ENCODE data around the gene FAT1.
"Not testable (repeated sequence)": the region's sequence is repeated elsewhere in the genome, so short reads cannot be mapped to it uniquely, and the experiment has no call there.

FAT1 gene, protein sequence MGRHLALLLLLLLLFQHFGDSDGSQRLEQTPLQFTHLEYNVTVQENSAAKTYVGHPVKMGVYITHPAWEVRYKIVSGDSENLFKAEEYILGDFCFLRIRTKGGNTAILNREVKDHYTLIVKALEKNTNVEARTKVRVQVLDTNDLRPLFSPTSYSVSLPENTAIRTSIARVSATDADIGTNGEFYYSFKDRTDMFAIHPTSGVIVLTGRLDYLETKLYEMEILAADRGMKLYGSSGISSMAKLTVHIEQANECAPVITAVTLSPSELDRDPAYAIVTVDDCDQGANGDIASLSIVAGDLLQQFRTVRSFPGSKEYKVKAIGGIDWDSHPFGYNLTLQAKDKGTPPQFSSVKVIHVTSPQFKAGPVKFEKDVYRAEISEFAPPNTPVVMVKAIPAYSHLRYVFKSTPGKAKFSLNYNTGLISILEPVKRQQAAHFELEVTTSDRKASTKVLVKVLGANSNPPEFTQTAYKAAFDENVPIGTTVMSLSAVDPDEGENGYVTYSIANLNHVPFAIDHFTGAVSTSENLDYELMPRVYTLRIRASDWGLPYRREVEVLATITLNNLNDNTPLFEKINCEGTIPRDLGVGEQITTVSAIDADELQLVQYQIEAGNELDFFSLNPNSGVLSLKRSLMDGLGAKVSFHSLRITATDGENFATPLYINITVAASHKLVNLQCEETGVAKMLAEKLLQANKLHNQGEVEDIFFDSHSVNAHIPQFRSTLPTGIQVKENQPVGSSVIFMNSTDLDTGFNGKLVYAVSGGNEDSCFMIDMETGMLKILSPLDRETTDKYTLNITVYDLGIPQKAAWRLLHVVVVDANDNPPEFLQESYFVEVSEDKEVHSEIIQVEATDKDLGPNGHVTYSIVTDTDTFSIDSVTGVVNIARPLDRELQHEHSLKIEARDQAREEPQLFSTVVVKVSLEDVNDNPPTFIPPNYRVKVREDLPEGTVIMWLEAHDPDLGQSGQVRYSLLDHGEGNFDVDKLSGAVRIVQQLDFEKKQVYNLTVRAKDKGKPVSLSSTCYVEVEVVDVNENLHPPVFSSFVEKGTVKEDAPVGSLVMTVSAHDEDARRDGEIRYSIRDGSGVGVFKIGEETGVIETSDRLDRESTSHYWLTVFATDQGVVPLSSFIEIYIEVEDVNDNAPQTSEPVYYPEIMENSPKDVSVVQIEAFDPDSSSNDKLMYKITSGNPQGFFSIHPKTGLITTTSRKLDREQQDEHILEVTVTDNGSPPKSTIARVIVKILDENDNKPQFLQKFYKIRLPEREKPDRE (N-terminal part only)

DNA sequence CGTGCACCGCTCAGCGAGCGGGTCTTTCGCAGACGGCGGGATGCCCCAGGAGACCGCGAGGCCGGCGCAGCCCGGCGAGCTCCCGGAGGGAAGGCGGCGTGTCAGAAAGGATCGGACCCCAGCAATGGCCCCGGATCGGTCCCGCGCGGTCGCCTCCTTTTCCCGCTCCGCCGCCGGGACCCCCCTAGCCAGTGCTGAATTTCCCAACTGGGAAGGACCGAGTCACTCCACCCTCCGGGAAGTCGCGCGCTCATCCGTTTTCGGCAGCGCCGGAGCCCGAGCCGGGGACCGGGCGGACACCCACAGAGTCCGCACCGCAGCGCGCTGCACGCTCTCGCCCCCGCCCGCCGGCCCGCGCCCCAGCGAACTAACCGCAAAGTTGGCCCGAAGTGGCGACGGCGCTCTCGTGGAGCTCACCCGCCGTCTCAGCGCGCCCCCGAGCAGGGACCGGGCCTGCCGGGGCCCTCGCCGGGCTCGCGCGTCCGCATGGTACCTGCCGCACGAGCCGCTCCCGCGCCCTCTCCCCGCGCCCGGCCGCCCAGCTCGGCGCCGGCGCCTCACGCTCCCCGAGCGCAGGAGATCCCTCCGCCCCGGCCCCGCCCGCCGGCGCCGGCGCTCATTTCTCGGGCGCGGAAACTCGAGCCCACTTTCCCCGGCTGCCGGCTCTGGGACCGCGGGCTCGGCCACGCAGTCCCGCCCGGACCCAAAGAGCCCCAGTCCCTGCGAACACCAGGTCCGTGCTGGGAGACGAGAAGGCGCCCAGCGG, at the start of gene FAT1:
Gene FAT1 (minus strand): TSS at position 565 of the 766 bp plus-strand sequence. CDS start 14,029 bp downstream, outside the sequence.
- no peak for DNase-seq

DNA sequence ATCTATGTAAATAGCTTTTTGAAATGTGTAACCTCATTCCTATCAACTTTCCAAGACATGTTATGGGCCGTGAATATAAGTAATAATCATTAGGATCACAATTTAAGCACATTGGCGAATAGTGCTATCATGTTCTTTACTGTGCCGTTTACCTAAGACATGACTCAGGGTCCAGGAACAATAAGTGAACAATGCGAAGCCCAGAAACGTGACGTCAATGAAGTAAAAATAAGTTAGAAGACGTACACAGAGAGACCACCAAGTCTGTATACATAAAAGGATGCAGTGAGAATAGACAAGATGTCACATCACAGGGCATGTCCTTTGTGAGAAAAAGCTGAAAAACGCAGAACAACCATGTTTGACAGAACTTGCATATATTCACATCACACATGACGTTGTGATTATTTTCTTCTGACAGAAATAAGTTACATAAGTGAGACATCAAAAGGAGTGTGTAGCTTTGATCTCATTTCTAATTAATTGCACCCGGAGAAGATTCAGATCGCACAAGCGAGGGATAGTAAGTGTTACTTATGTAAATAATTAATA, 49.4 kb upstream of the FAT1 start:
- DNase-seq, result no peak

DNA sequence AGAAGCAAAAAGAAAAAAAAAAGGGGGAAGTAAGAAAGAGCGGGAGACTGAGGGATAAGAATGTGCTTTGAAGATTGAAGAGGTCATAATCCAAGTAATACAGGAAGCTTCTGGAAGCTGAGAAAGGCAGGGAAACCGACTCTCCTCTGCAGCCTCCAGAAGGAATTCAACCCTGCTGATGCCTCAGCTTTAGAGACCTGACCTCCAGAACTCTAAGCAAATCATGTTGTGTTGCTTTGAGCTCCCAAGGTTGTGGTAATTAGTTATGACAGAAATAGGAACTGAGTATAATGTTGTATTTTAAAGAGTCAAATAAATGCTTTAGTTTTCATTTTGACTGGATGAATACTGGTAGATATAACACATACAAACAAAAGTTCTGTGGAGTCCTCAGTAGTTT, 48.0 kb upstream of the FAT1 start:
- DNase-seq, result no peak

DNA sequence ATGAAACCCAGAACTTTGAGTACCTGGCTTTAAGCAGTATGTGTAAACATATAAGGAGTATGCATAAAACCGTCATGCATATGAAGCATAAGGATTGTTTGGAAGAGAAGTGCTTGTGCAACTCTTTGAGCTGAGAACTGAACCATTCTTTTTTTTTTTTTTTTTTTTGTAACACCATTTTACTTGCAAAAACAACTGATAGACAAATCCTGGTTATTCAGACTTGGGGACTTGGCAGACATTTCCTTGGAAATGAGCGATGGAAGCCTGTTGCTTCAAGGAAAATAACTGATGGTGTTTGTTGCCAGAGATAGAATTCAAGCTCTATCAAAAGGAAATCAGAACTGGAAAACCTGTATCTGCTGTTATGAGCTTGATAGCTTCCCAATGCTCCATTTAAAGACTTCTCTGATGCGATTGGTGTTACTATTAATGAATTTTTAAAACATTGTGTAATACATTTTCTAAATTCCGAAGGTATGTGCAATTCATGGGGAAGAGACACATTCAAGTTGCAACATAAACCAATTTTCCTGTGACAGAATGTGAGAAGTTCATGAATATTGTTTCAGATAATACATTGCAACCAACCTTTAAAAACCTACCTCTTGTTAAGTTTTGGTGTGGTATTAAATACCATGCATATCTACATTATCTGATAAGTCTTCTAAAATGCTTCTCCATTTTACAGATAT, 47.0 kb upstream of the FAT1 start:
- no peak for DNase-seq

DNA sequence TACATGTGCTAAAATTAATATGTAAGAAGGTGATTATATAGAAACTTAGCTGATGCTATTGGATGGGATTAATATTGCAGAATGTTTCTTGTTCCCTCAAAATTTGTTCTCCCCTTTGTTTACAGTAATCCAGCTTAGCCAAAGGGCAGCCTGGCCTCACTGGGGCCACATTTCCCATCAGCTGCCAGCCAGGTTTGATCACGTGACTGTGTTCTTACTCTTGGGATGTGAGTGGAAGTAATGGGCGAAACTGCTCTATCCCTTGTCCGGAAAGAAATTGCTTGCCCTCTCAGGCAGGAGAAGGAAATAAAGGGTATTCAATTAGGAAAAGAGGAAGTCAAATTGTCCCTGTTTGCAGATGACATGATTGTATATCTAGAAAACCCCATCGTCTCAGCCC, 44.1 kb upstream of the FAT1 start:
- DNase-seq, result no peak

DNA sequence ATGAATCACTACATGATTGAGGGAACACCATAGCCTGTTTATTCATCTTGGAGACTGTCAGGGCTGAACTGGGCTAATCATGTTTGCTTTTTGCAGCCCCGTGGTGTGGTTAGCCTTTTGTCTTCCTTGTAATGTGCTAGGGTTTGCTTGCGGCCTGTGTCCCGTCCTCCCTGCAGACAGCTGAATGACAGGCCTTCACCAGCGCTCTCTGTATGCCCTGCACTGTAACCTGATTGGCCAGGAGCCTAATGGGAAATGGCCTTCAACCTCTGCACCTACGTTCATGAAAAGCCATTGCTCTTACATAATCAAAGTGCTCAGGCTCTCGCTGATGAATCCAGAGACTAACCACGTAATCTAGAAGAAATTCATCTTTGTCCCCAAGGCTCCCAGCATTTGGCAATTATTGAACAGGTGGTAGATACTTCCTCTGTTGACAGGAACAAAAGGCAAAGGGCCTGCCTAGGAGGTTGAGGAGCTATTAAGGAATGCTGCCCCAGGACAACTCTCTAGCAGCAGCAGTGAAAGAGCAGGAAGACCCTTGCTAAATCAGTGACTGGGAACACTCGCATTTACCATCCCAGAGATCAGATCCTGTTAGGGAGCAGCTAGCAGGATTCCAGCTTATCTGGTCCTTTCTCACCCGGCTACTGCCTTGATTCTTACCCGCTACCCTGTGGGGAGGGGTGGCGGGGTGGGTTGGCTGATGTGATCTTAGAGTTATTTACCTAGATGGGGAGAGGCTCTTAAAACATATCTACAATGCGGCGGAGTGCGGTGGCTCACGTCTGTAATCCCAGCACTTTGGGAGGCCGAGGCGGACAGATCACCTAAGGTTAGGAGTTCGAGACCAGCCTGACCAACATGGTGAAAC, 42.3 kb upstream of the FAT1 start:
- DNase-seq, result no peak

DNA sequence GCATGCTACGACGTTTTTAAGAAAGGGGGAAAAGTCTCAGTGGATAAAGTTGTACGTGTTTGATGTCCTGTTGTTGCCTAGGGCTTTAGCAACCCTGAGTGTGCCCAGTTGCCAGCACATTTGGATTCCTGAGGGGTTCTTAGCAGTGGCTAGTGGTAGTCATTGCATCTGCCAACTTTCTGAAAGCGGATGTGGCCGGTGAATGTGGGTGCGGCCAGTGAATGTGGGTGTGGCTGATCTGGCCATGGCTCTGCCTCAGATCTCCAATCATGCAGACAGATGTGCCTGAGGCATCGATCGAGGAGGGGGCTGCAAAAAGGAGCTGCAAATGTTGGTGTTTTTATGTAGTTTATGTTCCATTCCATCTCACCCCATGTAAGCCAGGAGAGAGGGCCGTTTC, 41.5 kb upstream of the FAT1 start:
- DNase-seq, result no peak

DNA sequence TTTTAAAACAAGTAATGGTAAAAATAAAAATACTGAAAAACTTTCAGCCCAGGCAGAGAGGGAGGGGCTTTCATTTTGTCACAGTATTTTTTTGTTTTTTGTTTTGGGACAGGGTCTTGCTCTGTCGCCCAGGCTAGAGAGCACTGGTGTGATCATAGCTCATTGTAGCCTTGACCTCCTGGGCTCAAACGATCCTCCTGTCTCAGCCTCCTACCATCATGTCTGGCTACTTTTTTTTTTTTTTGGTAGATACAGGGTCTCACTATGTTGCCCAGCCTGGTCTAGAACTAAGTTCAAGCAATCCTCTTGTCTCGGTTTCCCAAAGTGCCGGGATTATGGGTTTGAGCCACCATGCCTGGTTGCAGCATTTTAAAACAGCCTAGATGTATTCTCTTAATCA, 40.8 kb upstream of the FAT1 start:
- DNase-seq, result no peak

DNA sequence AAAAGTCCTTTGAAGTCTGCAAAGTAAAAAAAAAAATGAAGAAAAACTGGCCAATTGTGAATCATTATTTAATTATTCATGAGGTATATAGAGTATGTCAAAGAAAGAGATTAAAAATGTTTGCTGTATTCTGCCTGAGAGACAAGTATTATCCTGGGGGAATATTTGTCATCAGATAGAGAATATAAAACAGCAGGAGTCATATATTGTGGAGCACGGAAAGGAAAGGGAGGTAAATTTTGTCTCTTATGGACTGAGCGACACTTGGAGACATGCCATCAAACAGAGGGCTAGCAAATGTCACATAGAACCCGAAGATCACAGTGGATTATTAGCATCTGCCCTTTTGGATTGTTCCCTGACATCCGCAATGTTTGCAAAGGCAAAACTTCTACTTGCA, 39.2 kb upstream of the FAT1 start:
- no peak for DNase-seq

DNA sequence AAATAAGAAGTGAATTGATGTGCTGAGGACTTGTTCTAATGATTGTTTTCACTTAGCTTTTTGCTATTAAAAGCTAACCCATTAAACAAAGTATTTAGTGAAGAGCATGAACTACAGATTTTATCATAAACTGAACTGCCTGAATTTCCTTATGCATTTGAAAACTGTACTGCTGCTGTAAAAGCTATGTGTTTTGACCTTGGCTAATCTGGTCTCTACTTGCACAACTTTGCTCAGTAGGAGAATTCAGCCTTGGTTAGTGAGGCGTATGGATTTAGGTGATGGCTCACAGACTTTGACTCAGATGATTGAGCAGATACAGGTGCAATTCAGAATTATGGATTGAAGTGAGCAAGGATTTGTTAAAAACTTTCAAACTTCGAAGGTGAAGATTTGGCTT, 38.7 kb upstream of the FAT1 start:
- no peak for DNase-seq

DNA sequence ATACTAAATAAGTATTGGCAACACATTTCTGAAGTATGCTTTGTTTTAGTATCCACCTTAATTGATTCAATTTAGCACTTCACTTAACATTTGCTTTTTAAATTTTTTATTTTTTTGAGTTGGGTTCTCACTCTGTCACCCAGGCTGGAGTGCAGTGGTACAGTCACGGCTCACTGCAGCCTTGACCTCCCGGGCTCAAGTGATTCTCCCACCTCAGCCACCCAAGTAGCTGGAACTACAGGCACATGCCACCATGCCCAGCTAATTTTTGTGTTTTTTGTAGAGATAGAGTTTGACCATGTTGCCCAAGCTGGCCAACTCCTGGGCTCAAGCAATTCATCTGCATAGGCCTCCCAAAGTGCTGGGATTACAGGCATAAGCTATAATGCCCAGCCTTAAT, 38.3 kb upstream of the FAT1 start:
- DNase-seq, result not testable (repeated sequence)

DNA sequence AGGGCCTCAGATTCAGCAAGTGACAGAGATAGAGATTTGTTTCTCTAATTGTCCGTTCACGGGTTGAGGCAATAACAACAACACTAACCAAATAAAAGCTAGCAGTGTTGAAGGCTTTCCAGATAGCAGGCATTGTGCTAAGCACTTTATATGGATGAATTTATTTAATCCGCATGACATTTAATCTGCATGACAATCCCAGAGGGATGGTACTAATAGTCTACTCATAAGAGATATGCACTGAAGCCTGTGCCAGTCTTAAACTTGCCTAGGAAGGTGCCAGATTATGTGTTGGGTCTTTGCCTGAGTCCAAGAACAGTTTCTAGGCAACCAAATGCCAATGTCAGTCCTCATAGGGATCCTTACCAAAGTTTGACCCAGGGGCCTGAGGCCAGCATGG, 37.7 kb upstream of the FAT1 start:
- DNase-seq, result no peak

DNA sequence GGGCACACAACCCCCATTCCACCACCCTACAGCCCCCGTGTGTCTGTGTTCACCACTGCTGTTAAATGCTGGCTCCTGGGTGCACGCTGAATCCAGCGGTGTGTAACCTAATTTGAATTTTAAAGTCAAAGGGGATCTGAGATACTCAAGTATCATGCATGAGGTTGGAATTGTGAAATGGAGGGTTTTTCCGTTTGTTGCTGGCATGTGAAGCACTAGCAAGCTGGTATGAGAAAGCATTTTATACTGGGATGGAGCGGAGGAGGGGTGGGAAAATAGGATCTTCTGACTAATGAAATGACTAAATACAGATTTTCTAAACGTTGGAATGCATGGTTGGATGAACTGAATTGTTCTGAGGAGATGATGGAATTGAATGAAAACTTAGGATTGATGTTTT, 36.9 kb upstream of the FAT1 start:
- no peak for DNase-seq

DNA sequence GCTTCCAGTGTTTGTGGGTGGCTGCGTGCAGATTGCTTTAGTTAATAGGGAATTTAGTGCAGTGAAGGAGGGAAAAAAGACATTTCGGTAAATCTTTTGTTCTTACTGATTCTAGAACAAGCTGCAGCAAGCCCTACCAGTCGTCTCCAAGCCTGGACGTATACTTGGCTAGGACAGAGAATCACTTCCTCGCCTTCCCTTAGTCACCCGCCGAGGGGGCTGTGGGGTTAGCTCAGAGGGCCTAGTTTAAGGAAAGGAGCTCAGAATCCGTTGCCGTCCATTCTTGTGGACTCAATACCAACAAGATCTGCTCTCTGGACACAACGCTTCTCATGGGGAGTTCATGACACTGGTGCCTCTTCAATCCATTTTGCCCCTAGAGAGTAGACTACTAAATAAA, 36.3 kb upstream of the FAT1 start:
- DNase-seq, result no peak

DNA sequence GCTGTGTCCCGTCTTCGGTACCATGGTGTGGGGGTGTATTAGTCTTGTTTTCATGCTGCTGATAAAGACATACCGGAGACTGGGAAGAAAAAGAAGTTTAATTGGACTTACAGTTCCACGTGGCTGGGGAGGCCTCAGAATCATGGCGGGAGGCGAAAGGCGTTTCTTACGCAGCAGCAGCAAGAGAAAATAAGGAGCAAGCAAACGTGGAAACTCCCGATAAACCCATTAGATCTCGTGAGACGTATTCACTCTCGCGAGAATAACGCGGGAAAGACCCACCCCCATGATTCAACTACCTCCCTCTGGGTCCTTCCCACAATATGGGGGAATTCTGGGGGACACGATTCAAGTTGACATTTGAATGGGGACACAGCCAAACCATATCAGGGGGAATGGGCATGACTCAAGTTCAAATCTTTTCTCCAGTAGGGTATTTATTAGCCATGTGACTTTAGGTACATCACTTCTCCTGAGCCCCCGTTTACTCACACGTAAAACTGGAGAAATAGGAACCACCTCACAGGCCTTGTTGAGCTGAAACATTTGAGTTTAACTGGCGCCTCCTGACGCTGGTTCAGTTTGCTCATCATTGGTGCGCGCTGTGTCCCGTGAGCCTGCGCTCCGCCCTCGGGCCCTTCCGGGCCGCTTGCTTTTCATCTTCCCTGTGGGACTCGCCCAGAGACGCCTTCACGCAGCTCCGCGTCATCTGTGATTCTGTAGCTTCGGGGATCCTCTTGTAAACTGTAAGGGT, 35.5 kb upstream of the FAT1 start:
- no peak for DNase-seq

DNA sequence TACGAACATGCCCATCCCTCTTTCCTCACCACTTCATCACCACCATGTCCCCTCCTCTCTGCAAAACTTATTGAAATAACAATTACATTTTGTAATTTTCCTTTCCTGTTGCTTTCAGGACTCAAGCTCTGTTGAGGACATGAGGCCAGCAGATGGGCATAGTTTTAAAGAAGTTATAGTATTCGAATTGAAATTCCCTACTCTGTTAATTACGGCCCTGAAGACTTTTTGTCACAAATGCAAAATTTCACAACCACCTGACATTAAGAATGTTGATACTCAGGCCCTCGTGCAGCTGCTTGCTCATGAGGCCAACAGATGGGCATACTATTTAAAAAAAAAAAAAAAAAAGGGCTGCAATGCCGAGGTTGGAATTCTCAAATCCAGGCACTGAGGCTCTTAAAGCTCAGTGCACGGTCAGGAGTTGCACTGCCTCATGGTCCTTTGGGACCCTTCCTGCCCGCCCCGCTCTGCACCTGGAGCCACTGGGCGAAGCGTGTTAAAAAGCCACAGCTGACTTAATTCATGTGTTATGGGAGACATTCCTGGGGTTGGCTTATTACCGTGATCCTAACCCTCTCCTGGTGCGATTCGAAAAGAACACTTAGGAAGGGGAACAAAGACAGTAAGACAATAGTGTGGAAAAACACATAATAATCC, 34.2 kb upstream of the FAT1 start:
- DNase-seq, result no peak

DNA sequence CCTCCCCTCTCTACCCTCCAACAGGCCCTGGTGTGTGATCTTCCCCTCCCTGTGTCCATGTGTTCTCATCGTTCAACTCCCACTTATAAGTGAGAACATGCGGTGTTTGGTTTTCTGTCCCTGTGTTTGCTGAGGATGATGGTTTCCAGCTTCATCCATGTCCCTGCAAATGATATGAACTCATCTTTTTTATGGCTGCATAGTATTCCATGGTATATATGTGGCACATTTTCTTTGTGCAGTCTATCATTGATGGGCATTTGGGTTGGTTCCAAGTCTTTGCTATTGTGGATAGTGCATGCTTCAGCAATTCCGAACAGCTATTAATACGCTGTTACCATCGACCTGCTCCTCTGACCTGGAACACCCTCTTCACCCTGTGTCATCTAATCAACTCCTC, 32.9 kb upstream of the FAT1 start:
- DNase-seq, result not testable (repeated sequence)

DNA sequence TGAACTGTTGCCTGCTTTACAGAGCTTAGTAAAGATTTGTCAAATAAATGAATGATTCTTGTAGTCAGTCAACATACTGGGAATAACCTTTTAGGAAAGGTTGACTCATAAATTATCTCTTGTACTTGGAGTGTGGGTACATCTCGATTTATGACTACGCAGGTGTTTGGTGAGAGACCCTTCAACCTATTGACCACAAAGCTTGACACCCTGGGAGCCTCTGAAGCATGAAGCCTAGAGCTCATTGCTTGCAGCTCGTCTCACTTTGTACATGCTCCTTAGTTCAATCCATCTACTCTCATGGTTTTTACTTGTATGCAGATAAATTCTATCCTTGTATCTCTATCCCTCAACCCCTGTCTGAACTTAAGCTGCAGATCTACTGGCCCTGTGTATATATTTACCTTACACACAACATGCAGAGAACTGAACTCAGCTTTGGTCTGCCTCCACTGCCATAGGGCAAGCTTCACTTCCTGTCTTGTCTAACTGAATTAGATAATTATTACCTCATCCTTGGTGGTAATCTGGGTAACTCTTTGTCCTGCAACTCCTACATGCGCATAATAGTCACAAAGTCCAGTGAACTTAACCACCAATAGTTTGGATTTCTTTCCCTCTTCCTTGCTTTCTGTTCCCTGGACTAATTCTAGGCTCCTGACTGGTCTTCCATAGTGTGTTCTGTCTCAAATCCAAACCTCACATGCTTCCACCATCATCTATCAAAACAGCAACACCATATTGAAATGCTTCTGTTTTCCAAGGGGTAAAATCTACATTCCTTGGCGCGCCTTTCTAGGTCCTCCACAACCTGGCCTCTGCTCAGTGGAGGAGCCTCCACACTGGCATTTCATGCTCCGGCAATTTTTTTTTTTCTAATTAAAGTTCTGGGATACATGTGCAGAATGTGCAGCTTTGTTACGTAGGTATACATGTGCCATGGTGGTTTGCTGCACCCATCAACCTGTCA, 32.2 kb upstream of the FAT1 start:
- no peak for DNase-seq
